Measurements from ENCODE around the gene CYTH1.

CYTH1 gene

GRCh38 chr17:78718575-78719208 lies 63.4 kb downstream of the CYTH1 start:
- TF ChIP-seq CTCF (IDR thresholded peaks at IDR 0.05; ENCODE audit: insufficient read depth, low read depth, low read length, missing control alignments): no peak
- H3K4me3 ChIP-seq (ENCODE audit: low read length): no peak overlapping the region
- DNase-seq (ENCODE audit: low read depth): no peak

GRCh38 chr17:78717431-78717980 lies 64.6 kb downstream of the CYTH1 start:
- H3K4me3 ChIP-seq (ENCODE audit: low read length): peak overlapping the region; percentile 31
- no peak for DNase-seq (ENCODE audit: low read depth)
- no peak for TF ChIP-seq CTCF (IDR thresholded peaks at IDR 0.05; ENCODE audit: insufficient read depth, low read depth, low read length, missing control alignments)

- DNase-seq (ENCODE audit: low read depth): peak; percentile 54
- TF ChIP-seq CTCF (IDR thresholded peaks at IDR 0.05; ENCODE audit: insufficient read depth, low read depth, low read length, missing control alignments): no peak
Measured at GRCh38 chr17:78716814-78717393, 65.2 kb downstream of the CYTH1 start.

GRCh38 chr17:78716292-78716691 lies 65.8 kb downstream of the CYTH1 start:
- no peak for TF ChIP-seq CTCF (IDR thresholded peaks at IDR 0.05; ENCODE audit: insufficient read depth, low read depth, low read length, missing control alignments)
- no peak overlapping the region for H3K4me3 ChIP-seq (ENCODE audit: low read length)
- no peak for DNase-seq (ENCODE audit: low read depth)

More at GRCh38 chr17:78716814-78717393, 65.2 kb downstream of the CYTH1 start:
- H3K4me3 ChIP-seq (ENCODE audit: low read length): peak overlapping the region; percentile 31

- no peak for TF ChIP-seq CTCF (IDR thresholded peaks at IDR 0.05; ENCODE audit: insufficient read depth, low read depth, low read length, missing control alignments)
- H3K4me3 ChIP-seq (ENCODE audit: low read length): no peak overlapping the region
- no peak for DNase-seq (ENCODE audit: low read depth)
Measured at GRCh38 chr17:78715876-78716275, 66.2 kb downstream of the CYTH1 start.

- H3K4me3 ChIP-seq (ENCODE audit: low read length): no peak overlapping the region
- DNase-seq (ENCODE audit: low read depth): no peak
- TF ChIP-seq CTCF (IDR thresholded peaks at IDR 0.05; ENCODE audit: insufficient read depth, low read depth, low read length, missing control alignments): no peak
Measured at GRCh38 chr17:78715000-78715771, 66.9 kb downstream of the CYTH1 start.

All from epithelial cell of esophagus (primary cell).